Stimulated activated CD4-positive, alpha-beta T cell treated with anti-CD3 and anti-CD28 coated beads, TNF-alpha, amount 100 ng/mL, for 48 hours (primary cell): ENCODE results near the gene CDADC1.
"Not testable (repeated sequence)": the region's sequence is repeated elsewhere in the genome, so short reads cannot be mapped to it uniquely, and the experiment has no call there.

ENCODE experiments used
- DNase-seq, 3 donors: peaks; one replicate each; pipeline ENCODE4 v3.0.0-alpha.2; 2020; ENCODE audit warnings: low read depth in 3 of 3

Gene CDADC1

DNA sequence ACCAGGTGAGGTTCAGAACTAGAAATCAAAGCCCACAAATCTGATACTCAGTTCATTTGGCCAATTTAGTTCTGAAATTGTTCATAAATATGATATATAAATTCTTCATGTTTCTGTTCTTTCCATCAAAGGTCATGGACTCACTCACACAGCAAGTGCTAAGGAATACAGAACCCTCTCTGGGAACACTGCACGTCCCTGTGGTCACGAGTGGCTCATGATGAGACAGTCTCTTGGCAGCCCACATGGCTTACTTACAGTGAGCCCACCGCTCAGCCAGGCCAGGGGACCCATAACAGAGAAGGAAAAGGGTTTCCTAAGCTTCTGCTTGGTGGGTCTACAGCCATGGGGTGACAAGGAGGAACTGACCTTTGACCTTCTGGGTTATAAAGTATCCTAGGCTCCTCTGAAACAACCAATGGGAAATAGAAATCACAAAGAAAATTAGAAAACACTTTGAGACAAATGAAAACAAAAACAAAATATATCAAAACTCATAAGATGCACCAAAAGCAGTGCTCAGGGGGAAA is 67.4 kb downstream of the CDADC1 start:
- no peak for DNase-seq

DNA sequence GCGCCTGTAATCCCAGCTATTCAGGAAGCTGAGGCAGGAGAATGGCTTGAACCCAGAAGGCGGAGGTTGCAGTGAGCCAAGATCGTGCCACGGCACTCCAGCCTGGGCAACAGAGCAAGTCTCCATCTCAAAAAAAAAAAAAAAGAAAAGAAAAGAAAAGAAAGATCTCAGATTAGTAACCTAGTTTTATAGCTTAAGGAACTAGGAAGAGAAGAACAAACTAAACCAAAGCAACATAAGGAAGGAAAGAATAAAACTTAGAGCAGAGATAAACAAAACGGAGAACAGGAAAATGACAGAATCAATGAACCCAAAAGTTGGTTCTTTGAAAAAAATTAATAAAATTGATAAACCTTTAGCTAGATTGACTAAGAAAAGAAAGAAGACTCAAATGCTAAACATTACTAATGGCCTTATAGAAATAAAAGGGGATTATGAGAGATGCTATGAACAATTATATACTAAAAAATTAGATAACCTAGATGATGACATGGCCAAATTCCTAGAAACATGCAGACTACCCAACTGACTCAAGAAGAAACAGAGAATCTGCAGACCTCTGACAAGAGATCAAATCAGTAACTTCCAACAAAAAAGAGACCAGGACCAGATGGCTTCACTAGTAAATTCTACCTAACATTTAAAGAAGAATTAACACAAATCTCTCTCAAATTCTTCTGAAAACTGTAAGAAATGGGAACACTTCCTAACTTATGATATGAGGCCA is 68.2 kb downstream of the CDADC1 start:
- DNase-seq, result no peak

DNA sequence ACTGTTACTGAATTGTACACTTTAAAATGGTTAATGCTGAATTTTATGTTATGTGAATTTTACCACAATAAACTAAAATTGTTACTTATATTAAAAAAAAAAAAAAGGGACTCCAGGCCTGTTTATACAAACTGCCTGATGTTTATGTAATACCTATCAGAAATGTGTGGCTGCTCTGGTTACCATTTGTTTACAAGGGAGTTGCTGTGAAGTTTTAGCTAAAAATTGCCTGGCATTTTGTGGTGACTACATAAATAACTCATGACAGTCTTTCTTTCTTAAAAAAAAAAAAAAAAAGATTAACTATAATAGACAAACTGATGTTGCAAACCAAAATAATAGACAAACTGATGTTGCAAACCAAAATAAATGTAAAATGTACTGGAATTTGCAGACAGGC is 71.8 kb downstream of the CDADC1 start:
- no peak for DNase-seq

DNA sequence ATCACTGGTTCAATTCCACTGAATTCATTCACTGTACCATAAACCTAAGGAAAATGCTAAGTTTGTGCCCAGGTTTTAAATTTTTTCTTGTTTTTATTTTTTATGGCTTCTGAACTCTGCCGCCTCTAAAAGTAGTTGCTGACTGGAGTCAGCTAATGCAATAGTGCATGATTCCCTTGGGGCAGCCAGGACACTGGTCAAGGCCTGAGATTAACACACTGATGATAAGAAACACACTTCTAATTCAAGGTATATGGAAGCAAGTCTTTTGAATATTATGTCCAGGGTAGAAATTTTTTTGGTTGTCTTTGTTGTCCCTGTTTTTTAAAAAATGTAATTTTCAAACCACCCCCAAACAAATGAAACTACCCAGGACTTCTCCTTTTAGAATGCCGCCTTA is 72.2 kb downstream of the CDADC1 start:
- DNase-seq, result no peak

DNA sequence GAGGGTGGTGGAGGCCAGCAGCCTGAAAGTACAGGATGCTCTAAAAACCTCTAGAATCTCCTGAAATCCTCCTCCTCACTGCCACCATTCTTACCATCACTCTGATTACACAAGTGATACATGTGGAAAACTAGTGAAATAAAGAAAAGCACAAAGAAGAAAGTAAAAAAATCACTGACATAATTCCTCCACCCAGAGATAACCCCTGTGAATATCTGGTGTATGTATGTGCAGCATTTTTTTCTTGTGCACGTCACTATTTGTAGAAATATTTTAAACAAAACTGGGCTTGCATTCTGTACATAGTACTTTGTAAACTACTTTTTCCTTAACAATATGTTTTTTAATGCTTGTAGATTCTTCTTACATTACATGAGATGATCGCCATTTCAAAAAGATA is 73.2 kb downstream of the CDADC1 start:
- DNase-seq, result no peak

DNA sequence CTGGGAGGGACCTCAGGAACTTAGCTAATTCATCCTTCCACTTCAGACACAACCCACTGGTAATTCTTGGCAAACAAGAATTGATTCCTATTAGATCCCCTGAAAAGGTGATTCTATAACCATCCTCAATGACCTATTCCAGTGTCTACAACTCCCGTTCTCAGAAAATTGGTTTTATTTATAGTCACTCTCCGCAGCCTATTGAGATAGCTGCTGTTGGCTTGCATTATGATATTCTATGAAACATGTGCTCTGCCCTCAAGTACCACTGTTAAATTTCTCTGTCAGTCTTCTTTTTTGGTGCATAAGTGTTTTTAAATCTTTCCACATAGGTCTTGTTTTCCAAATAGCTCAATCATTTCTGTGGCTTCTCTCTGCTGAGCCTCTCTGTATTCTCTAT is 75.0 kb downstream of the CDADC1 start:
- DNase-seq, result no peak

DNA sequence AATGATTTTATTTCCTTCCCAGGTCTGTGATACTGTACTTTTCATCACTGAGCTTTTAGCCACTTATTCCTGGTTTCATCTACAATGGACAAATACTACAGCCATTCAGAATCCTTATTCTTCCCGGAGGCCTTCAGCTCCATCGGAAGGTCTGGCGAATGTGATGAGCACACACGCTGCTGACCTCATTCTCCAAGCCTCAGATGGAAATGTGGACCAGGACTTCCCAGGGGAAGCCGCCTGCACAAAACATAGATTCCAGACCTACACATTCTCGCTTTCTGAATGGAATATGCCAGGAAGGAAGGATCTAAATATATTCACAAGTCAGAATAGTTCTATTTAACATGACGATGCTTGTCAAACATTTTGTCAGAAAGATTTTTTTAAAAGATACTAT is 75.6 kb downstream of the CDADC1 start:
- no peak for DNase-seq

DNA sequence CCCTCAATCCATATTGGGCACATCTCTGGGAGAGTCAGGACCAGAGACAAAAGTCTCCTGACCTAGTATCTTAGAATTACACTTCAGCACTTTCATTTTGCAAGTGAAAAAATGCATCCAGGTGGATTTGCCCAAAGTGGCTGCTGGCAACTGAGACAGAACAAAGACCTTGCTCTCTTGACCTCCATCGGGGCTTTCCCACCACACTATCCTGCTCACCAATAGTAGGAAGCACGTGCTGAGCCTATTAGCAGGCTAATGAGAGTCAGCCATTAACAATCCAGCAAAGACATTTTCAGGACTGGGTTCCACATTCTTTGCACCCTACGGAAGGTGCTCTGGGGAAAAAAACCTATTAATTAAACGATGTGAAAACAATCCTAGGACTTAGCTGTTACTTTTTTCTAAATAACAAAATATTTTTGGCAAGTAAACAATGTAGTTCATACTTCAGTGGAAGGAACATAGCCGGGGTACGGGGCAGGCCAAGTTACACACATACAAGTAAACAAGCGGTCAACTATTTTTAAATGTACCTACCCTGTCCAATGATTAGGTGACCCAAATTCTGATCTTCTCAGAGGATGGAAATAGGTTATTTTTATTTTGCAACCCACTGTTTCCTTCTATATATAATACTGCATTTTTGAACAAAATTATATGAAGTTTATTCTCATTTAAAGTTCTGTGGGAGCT is 78.6 kb downstream of the CDADC1 start:
- DNase-seq, result no peak

DNA sequence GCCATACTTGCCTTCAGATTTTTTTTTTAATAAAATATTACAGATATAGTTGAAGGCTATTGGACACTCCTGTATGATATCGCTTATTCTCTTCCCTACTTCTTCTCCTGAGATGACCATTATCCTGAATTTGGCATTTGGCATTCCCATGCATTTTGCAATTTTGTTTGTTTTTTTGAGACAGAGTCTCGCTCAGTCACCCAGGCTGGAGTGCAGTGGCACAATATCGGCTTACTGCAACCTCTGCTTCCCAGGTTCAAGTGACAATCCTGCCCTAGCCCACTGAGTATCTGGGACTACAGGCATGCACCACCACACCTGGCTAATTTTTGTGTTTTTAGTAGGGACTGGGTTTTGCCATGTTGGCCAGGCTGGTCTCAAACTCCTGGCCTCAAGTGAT is 79.4 kb downstream of the CDADC1 start:
- DNase-seq, result not testable (repeated sequence)

DNA sequence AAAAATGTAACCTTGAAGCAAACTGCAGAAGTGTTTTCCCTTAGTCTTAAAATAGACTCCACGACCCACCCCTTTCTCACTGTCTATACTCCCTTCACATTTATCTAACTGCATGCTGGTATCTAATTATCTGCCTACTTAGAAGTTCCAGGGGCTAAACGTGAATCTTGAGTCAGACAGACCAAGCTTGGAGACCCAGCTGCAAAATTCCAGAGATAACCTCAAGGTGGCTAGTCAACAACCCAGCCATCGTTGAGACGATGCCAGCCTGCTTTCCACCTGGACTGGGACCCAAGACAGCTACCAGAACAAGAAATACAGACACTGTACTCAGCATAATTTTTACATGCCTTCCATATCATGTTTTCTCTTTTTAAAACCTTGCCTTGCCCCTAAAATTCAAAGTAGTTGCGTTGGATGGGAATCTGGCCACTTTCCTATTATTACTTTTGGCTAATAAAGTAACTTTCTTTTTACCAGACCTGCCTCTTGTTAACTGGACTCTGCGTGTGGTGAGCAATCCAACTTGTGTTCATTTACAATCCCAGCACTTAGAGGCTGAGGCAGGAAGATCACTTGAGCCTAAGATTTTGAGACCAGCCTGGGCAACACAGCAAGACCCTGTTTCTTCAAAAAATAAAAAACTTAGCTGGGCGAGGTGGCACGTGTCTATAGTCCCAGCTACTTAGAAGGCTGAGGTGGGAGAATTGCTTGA is 82.3 kb downstream of the CDADC1 start:
- no peak for DNase-seq

DNA sequence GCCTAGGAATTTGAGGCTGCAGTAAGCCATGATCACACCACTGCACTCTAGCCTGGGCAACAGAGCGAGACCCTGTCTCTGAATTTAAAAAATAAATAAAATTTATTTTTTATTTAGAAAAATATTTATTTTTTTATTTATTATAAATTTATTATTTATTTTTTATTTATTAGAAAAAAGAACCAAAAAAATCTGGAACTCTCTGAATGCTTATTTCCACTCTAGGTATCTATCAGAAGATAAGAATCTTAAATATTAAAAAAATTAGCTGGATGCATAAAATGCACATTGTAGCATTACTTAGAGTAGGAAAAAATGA is 82.8 kb downstream of the CDADC1 start:
- no peak for DNase-seq

DNA sequence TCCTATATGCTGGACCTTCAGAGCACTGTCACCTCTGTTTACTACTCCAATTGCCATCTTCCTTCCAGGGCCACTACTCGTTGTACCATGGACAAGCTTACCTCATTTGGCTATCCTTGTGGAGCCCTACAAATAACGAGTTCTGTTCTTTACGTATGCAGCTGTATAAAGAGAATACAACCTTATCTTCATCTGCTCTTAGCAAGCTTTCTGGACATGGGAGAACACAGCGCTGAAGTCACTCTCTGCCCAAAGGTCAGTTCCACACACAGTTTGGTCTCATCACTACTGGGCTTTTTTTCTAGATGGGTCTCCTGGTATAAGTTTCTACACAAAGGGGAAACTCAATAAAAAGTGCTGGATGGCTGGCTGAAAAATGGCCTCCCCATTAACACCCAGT is 88.9 kb downstream of the CDADC1 start:
- DNase-seq, result no peak

DNA sequence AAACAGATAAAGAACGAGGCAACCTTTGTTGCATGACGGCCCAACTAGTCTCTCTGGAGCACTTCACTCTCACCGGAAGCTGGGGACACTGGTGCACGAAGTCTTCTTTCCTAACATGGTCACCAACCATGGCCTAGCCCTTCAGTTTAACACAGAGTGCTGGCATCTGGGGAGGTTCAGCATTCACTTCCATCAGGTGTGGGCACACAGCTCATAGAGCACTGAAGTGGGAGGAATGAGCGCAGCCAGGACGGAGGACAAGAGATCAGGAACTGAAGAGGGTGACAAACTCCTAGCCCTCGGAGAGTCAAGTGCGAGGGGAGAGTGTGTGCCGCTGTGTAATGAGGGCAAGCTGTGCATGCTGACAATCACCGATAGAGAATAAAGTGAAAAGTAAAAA is 92.4 kb downstream of the CDADC1 start:
- no peak for DNase-seq

DNA sequence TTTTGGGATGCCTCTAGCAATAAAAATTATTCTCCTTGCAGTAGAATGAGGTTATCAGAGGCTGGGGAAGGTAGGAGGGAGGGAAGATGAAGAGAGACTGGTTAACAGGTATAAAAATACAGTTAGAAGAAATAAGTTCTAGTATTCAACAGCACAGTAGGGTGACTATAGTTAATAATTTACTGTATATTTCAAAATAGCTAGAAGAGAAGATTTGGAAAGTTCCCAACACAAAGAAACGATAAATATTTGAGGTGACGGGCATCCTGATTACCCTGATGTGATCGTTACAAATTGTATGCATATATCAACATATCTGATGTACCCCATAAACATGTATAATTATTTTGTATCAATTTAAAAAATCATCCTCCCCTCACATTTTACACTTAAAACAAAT is 93.8 kb downstream of the CDADC1 start:
- no peak for DNase-seq

DNA sequence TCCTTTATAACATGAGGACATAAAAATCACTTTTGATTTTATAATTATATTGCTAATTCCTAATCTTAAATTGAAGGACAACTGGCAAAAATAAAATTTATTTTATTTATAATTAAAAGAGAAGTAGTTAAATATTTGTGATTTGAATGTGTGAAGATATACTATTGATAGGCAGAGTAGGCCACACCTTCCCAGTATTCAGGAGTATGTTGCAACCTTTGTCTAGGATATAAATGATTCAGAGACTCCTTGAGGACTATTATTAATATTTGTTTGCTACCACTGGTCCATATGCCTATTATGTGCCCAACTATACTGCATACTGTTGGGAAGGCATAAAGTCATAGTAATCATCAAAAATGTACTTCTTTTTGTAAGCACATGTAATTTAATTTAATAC is 94.2 kb downstream of the CDADC1 start:
- DNase-seq, result no peak

DNA sequence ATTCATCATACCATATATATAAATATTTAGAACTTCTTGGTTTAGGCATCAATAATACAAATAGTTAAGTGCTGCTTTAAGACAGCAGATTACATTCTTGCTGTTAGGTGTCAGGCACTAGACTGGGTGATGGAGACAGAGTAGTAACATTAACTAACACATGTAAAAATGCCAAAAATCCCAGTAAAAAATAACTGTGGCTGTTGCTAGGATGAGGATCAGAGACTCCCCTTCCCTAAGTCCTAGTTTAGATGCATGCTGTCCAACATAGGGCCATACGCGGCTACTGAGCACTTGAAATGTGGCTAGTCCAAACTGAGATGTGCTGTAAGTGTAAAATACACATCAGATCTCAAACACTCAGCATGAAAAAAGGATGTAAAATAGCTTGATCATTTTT is 94.7 kb downstream of the CDADC1 start:
- DNase-seq, result no peak
